Ascending aorta (tissue), 2 donors: Measurements from ENCODE around the gene ZNF10. TPM values are rescaled to one million over a fixed set of nuclear protein-coding genes. Genes with fewer than 3 reads are reported as not detected.

Experiments
- DNase-seq, 2 donors: peaks; one replicate each; pipeline ENCODE4 v3.0.0-alpha.2; 2019; ENCODE audit warnings: low spot score in 2 of 2
- H3K27ac ChIP-seq, 2 donors: fragments of 200-600 bp; sonication (generic); one replicate each; pipeline ENCODE4 v1.5.1; 2016 to 2017; ENCODE audit warnings: mild to moderate bottlenecking in 1 of 2
- H3K27me3 ChIP-seq: fragments of 200-600 bp; sonication (generic); one replicate; pipeline ENCODE4 v1.5.1; 2017
- H3K36me3 ChIP-seq, 2 donors: fragments of 200-600 bp; sonication (generic); one replicate each; pipeline ENCODE4 v1.5.1; 2016
- H3K4me1 ChIP-seq, 2 donors: fragments of 200-600 bp; sonication (generic); one replicate each; pipeline ENCODE4 v1.5.1; 2016 to 2017; ENCODE audit warnings: mild to moderate bottlenecking in 1 of 2
- H3K4me3 ChIP-seq, 2 donors: fragments of 200-600 bp; sonication (generic); one replicate each; pipeline ENCODE4 v1.5.1; 2016 to 2017; ENCODE audit warnings: mild to moderate bottlenecking in 1 of 2
- H3K9me3 ChIP-seq, 2 donors: fragments of 200-600 bp; sonication (generic); one replicate each; pipeline ENCODE4 v1.5.1; 2016
- intact Hi-C: fragments of 100-400 bp; cut with DNase I; formaldehyde crosslinking; loops from one replicate; pipeline ENCODE4 v1.15.1; 2023
- total RNA-seq: library from RNA; depleted of rRNA; stranded (reverse); fragments of >200 nt; gene quantifications from one replicate; pipeline ENCODE4 v1.1.0, GENCODE V29; 2016
- TF ChIP-seq, protein P1 (sequence below), 3 experiments: fragments of 200-600 bp in 2 of 3; fragments of 450-650 bp in 1 of 3; sonication (generic) in 2 of 3; IDR thresholded peaks; one replicate each; pipeline ENCODE4 v1.5.1; 2016 to 2019; ENCODE audit warnings: antibody characterized with exemption in 3 of 3, mild to moderate bottlenecking in 1 of 3, moderate library complexity in 1 of 3

The ZNF10 gene
- total RNA-seq, 1 donor from 2014 or later, result 3.8 TPM

DNA sequence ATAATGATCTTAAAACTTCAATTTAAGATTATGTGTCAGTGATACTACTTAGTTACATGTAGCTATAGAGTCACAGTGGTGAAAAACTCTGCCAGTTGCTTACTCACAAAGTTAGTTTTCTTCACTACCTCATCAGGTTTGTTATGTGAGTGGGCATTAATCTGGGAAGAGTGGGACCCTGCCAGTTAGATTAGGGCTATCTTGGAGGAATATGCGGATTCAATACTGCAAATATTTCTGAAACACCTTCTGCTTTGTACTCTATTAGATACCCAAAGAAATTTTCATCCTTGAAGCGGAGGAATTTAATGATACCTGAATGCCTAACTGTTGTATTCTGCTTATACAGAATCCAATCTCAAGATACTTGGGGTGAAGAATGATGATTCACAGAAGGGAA lies 76.0 kb downstream of the ZNF10 start:
- Histone ChIP-seq H3K4me3 (no peak overlapping the region), H3K36me3 (peaks cover 24 to 34% of the 10 kb centered on the region in 2 donors), H3K27ac (no peak overlapping the region), H3K9me3 (peaks cover 98 to 100% of the 10 kb centered on the region in 2 donors), H3K27me3 (no peaks in the 10 kb centered on the region), H3K4me1 (no peaks in the 10 kb centered on the region)
- DNase-seq, result no peak
- TF ChIP-seq, protein P1, sequence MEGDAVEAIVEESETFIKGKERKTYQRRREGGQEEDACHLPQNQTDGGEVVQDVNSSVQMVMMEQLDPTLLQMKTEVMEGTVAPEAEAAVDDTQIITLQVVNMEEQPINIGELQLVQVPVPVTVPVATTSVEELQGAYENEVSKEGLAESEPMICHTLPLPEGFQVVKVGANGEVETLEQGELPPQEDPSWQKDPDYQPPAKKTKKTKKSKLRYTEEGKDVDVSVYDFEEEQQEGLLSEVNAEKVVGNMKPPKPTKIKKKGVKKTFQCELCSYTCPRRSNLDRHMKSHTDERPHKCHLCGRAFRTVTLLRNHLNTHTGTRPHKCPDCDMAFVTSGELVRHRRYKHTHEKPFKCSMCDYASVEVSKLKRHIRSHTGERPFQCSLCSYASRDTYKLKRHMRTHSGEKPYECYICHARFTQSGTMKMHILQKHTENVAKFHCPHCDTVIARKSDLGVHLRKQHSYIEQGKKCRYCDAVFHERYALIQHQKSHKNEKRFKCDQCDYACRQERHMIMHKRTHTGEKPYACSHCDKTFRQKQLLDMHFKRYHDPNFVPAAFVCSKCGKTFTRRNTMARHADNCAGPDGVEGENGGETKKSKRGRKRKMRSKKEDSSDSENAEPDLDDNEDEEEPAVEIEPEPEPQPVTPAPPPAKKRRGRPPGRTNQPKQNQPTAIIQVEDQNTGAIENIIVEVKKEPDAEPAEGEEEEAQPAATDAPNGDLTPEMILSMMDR (IDR thresholded peaks at IDR 0.05), result no peak
- intact Hi-C loops, result no loop called here

Other genes starting within 250 kb of the ZNF10 start
- 7.9 TPM for gene CHFR, start 243.0 kb upstream of the ZNF10 start, total RNA-seq
- 1.3 TPM for gene ZNF605, start 174.3 kb upstream of the ZNF10 start, total RNA-seq
- 73.4 TPM for gene ZNF26, start 144.3 kb upstream of the ZNF10 start, total RNA-seq
- 2.7 TPM for gene ZNF84, start 93.1 kb upstream of the ZNF10 start, total RNA-seq
- gene ZNF140, start 49.7 kb upstream of the ZNF10 start, total RNA-seq, result 11.6 TPM
- gene ZNF891, start 353 bp upstream of the ZNF10 start, total RNA-seq, result 2.0 TPM
- 38.5 TPM for gene ZNF268, start 50.9 kb downstream of the ZNF10 start, total RNA-seq
- not detected for gene ANHX, start 105.2 kb downstream of the ZNF10 start, total RNA-seq